Astrocyte (in vitro differentiated cells and primary cell): Measurements from ENCODE around the gene RTL1.

Source experiments
- CTCF ChIP-seq: IDR thresholded peaks from 2 replicates; pipeline ENCODE4 v1.5.1; 2011; ENCODE audit warnings: low read depth, mild to moderate bottlenecking, inconsistent platforms, low read length, moderate library complexity; ENCODE audit not compliant: insufficient read depth
- EZH2 ChIP-seq: IDR thresholded peaks from 2 replicates; pipeline ENCODE4 v1.6.1; 2012; ENCODE audit warnings: mild to moderate bottlenecking, low read length, inconsistent platforms; ENCODE audit not compliant: insufficient read depth

GRCh38 chr14:100842799-100843198 lies 60.7 kb downstream of the RTL1 start:
- TF ChIP-seq CTCF = no peak
- TF ChIP-seq EZH2 = no peak
